NCI-H2107 treated with DMSO at 0.1 percent for 48 hours (cell line): ENCODE data around the gene TP73.

Experiments used
- DNase-seq: peaks from one replicate; lab custom pipeline; 2025; ENCODE audit not compliant: unreplicated experiment; lab: John Stamatoyannopoulos, UW

Gene TP73

DNA sequence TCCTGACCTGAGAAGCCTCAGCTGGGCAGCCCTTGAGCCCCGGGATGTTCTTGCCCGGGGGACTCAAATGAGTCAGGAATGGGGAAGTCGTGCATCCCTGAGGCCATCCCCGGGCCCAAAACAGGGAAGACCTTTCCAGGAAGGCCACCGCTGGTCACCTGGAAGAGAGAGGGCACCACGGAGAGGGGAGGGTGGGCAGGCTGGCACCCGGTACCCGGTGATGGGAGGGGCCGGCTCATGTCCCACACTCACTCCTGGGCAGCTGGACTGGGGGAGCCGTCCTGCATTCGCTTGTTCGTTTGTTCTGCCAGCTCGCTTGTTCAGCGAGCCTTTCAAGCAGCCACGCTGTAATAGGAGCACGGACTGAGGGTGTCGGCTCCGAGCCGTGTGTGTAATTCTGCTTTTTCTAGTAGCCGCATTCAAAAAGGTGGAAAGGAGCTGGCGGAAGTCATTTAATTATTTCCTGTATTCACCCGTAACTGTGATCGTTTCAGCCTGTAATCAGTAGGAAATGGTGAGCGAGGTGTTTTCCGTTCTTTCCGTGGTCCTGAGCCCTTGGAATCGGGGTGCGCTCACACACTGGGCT is 51.6 kb downstream of the TP73 start:
- DNase-seq, result no peak

- DNase-seq, result no peak
Measured at GRCh38 chr1:3705341-3705950, 53.1 kb downstream of the TP73 start.

DNA sequence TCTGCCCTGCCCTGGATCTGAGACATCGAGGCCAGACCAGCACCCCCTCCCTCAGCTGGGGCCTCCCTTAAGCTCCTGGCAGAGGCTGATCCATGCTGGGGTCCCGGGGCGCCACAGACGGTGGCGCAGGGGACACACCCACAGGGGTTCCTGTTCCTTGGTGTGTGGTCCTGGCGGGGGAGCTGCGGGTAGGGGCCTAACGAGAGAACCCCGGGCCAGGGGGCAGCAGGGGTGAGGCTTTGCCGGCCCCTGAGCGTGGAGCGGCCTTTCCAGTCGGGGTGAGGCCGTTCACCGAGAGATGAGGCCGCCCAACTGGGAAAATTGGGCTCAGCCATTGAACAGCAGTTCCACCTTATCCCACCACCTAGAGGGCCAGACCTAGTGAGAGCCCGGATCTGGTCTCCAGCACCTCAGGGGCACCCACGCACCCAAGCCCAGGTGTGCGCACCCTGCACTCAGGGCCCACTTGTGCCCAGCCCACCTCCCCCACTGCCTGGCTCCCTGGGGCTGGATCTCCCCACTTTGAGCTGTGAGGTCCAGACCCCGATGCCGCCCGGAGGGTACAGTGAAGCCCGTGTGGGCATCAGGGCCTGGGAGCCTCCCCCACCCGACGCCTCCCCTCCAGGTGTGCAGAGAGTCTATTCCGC is 54.5 kb downstream of the TP73 start:
- DNase-seq, result no peak

DNA sequence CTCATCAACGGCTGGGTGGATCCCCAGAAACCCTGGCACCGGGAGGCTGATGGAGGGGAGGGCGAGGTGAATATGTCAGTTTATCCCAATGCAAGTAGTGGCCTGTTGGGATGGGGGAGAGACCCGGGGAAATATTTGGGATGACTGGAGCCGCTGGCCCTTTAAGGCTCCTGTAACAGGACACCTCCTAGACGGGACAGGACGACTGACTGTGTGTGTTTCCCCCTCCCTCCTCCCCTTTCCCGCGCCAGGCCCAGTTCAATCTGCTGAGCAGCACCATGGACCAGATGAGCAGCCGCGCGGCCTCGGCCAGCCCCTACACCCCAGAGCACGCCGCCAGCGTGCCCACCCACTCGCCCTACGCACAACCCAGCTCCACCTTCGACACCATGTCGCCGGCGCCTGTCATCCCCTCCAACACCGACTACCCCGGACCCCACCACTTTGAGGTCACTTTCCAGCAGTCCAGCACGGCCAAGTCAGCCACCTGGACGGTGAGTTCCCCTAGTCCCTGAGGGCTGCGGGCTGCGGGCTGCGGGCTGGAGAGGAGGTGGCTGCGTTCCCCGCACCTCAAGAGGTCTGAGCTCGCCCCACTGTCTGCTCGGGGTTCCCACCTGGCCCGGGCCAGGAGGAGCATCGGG is 55.1 kb downstream of the TP73 start:
- DNase-seq, result no peak

DNA sequence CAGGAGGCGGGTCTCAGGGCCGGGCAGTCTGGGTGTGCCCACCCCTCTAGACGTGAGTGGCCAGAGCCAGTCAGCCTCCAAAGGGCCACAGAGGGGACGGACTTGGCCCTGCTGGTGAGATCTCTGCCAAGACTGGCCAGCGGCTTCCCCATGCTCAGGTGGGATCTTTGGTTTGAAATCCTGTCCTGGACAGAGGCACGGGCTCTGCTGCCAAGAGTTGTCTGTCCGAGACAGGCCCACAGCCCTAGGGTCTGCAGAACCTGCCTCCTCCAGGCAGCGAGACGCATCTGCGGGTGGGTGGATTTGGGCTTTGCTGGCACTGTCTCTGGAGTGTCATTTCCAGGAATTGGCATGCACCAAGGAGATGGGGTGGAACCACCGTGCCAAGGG is 55.6 kb downstream of the TP73 start:
- DNase-seq, result no peak

DNA sequence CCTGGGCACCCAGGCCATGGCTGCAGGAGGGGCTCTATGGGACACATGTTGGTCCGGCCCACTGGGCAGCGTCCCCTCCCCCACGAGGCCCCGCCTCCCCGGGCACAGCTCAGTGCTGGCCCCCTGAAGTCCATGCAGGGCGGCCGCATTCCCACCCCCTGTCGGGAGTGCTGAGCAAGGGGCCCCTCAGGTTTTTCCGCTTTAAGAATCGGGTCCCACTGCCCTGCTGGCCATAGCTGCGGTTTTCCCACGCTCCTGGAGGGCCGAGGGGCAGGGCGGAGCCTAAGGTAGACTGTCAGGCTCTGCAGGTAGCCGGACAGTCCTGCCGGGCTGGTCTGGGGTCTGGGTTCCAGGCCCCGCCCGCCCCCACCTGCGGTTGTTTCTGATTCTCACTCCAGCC is 56.5 kb downstream of the TP73 start:
- DNase-seq, result no peak

DNA sequence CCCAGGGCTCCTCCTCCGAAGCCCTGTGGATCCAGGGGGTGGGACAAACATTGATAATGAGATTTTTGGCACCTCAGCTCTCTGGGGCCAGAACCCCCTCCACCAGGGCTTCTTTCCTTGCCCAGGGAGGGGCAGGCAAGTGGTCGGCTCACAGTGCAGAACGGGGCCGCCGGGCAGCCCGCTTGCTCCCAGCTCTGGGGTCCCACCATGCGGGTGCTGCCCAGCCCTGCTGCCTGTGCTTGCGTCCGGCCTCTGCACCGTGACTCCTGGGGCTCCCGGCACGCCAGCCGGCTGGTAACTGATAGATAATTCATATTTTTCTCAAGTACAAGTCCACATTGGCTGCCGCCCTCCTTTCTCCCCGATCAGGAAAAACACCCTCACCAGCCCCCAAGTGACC is 57.9 kb downstream of the TP73 start:
- DNase-seq, result no peak

DNA sequence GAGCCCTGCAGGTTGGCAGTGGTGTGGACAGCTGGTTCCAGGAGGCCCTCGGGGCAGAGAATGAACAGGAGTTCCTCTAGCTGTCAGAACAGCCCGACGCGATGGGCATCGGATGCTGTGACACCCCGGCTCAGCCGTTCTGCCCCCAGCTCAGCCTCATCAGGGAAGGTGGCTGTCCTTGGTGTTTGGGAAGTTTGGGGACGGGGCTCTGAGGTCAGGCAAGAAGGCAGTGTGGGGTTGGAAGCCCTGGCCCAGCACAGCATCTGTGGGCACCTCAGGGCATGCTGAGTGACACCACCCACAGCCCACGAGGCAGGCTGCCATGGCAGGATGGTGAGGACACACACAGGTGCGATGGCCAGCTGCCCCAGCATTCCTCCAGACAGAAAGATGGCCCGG is 59.1 kb downstream of the TP73 start:
- no peak for DNase-seq

GRCh38 chr1:3711780-3712451 is 59.6 kb downstream of the TP73 start:
- DNase-seq, result no peak

DNA sequence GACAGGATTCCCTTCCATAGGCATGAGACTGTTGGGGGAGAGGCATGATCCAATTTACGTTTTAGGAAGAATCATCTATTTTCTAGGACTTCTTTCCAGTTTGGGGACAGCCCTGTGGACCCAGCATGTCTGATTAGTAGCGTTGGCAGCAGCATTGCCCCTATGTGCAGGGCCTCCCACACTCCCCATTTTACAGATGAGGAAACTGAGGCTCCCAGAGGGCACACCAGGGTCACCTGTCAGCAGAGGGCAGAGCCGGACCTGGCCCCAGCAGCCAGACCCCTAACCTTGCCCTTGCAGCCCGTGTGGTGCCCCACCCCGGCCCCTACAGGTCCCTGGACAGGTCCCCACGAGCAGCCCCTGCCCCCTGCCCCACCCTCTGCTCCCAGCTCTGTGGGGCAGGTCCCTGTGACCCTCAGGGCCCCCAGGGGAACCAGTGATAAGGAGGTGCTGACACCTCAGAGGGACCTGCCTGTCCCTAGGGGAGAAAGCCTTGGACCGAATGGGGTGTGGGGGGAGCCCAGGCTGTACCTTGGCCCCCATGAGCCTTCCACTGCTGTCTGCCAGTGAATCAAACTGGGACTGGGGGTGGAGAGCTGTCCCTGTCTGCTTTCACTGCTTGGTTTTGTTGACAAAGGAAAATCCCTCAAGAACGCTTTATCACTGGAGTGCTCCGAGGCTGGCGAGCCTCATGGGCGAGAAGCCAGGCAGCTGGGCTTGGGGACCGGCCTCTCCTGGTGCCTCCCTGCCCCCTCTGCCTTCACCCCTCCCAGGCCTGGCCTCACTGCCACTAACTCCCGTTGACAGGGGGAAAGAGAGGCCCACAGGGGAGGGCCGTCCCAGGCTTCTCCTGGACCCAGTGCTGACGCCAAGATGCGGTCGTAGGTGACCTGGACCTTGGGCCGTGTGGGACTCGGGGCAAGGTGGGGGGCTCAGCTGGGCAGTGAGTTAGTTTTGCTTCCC is 60.5 kb downstream of the TP73 start:
- no peak for DNase-seq

- no peak for DNase-seq
Measured at GRCh38 chr1:3713840-3714239, 61.5 kb downstream of the TP73 start.

DNA sequence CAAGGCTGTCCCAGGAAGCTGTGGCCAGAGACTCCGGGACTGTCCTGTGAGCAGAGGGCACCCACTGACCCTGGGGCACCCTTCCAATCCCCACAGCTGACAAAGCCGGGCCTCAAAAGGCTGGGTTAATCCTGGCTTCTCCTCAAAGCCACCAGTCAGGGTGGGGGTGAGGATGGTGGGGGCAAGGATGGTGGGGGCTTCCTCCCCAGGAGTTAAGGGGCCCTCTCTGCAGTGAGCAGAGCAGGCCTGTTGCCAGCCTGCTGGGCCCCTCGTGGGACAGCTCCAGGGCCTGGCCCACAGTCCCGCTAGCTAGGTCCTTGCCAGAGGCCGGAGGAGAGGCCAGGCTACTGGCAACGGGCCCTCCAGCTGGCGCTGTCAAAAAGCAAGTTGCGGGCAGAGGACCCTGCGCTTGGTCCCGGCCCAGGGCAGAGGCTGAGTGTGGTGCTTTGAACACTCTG is 62.0 kb downstream of the TP73 start:
- no peak for DNase-seq

DNA sequence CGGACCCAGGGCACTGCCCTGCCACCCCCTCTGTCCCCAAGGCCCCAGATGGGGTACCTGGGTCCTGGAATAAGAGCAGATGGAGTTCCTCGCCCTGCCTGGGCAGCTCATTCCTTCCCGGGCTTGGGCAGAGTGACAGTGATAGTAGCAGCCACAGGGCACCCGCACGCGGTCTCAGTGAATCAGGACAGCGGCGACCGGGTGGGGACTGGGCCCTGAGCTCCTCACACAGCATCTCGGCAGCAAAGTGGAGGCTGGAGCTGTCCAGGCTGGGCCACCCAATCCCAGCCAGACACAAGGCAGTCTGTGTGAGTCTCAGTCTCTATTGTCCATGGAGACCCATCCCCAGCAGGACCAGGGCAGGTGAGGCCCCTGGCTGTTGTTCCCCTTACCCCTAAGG is 62.5 kb downstream of the TP73 start:
- no peak for DNase-seq

DNA sequence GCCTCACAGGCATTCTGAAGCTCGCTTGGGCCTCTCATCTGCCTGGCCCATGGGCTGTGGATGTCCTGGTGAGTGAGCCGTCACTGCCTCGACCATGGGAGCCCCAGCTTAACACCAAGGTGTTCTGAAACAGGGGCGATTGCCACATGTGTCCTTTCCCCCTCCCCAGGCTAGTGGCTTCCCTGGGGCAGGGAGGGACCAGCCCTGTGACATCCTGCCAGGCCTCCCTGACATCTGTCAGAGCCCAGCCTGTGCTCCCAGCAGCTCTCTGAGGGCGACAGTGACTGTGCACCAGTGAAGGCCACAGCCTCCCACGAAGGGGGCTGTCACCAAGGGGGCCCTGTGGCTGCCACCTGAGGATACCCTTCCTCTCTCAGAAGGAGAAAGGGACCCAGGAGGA is 64.0 kb downstream of the TP73 start:
- DNase-seq, result no peak

DNA sequence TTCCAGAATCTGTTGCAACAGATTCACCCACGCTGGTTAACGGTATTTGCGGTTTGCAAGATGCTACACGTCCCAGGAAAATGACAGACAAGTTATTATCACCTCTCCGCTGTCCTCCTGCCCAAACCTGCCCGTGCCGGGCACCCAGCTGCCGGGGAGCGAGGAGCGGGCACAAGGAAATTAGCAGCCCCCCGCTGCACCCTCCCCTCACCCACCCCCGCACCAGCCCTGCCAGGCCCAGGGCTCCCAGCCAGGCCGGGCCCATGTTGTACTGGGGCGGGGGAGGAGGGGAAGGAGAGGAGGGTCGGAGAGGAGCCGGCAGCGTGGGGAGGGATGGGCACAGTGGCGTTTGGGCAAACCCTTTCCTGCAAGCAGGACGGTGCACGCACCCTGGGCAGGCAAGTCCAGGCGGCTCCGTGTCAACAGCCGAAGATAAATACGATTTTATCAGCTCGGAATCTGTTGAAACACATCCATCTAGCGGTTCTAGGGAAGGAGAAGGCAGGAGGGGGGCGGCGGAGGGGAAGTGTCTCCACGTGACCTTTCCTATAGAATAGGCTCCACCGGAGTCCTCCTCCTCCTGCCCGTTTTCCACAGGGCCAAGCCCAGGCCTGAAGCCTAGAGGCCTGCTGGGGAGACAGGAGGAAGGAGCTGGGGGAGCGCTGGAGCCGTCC is 64.9 kb downstream of the TP73 start:
- no peak for DNase-seq

DNA sequence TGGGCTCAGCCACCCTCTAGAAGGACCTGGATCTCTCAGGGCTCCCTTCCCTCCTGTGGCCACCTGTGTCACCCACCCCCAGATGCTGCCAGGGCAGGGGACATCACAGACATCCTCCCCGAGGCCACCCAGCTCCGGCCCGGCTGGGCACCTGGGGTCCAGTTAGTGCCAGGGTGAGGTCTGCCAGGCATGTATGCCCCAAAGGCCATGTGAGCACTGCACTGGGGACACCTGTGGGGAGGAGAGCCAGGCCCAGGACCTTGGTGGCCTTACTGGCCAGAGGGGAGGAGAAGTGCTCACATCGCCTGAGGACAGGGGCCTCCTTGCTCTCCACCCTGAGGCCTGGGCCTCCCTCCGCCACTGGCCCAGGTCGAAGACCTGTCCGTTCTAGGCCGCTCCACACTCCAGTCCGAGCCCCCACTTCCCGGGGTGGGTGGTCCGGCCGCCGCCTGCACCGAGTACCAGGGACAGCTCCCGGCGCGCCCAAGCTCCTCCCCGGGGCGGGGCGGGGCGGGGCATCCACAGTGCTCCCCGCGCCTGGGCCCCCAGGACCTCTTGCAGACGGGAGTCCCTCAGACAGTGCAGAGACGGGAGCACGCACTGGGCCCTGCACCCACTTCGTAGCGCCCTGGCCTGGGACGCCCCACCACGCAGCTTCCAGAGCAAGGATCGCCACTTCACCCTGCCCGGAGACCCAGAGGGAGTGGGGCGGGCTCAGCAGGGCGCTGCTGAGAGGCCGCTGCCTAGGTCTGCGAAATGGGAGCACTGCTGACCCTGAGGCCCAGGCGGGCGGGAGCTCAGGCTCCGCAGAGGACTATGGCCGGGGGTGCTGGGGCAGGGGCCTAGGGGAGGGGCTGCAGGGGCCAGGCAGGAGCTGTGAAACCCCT is 65.6 kb downstream of the TP73 start:
- no peak for DNase-seq

DNA sequence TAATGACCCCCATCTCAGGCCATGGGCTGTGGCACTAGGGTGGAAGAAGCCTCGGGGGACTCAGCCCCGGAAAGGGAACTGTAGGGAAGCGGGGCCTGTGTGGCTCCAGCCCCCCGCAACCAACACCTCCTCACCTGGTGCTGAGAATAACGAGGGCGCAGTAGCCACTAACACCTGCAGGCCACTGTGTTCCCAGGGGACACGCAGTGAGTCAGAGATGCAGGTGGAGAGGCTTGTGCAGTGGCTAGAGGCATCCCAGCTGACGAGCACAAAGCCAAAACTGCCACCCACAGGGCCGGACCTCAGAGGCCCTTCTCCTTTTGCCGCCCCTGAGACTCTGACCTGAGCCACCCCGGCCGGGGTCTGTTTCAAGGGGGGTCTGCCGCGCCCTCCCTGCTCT is 66.4 kb downstream of the TP73 start:
- peak; percentile 34 for DNase-seq

GRCh38 chr1:3721955-3722465 is 69.7 kb downstream of the TP73 start:
- no peak for DNase-seq

DNA sequence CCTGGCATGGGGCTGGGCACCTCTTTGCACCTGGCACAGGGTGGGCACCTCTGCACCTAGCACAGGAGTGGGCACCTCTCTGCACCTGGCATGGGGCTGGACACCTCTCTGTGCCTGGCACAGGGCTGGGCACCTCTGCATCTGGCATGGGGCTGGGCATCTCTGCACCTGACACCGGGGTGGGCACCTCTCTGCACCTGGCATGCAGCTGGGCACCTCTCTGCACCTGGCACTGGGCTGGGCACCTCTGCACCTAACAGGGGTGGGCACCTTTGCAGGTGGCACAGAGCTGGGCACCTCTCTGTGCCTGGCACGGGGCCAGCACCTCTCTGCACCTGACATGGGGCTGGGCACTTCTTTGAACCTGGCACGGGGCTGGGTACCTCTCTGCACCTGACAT is 70.5 kb downstream of the TP73 start:
- no peak for DNase-seq
